ENCODE measurements around the gene RABGAP1L. TPM values are rescaled to one million over a fixed set of nuclear protein-coding genes. Genes with fewer than 3 reads are reported as not detected.
"Not testable (repeated sequence)": the region's sequence is repeated elsewhere in the genome, so short reads cannot be mapped to it uniquely, and the experiment has no call there.

Gene RABGAP1L
- total RNA-seq, 1 donor from 2014 or later, result 36.2 TPM

DNA sequence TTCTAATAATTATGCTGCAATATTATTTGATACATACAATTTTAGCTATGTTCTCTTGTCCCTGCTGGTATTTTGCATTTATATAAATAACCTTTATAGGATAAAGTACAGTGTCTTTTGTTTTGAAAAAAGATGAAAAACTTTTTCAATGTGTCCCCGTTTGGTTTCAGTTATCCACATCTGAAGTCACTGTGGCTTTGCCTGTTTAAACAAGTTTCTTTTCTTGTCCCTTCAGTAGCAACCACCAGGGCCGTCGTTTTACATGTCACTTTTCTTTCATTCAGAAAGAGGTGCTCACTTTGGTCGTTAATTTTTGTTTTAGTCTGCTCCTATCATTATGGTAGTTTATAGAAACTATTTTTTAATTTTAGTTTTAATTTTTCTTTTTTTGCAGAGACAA is 41.4 kb downstream of the RABGAP1L start:
- no peak for DNase-seq

DNA sequence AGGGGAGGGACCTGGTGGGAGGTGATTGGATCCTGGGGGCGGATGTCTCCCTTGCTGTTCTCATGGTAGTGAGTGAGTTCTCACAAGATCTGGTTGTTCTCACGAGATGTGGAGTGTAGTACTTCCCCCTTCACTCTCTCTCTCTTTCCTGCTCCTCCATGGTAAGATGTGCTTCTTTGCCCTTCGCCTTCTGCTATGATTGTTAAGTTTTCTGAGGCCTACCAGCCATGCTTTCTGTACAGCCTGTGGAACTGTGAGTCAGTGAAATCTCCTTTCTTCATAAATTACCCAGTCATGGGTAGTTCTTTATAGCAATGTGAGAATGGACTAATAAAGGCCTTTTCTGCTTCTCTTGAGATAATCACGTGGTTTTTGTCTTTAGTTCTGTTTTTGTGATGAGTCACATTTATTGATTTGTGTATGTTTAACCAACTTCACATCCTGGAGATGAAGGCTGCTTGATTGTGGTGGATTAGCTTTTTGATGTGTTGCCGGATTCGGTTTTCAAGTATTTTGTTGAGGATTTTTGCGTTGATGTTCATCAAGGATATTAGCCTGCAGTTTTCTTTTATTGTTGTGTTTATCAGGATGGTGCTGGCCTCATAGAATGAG is 45.5 kb downstream of the RABGAP1L start:
- no peak for DNase-seq

DNA sequence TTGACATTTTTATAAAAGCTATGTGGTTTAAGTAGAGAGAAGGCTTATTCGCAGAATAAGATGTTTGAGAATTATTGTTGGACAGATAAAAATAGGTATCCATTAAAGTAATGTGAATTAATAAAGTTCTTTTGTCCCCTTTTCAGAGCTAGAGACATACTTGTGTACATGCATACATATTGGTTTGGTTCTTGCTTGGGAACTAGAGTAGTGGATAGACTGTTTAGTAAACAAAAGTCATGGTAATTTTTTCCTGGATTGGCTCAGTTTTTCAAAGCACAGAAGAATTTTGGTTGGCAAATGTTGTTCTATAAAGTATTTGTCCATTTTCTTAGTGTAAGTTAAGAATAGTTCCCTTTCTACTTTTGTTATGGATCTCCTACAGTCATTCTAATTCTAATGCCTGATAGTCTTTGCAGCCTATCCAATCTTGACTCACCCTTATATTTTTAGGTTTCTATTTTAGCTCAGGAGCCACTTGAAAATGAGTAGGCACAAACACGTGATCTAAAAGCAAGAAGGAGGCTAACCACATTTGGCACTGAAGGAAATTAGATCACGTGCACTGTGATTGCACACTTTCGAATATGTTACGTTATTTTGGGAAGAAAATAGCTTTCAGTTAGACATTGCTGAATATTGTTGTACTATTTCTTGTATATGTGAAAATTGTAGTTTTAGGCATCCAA is 47.0 kb downstream of the RABGAP1L start:
- DNase-seq, result no peak

DNA sequence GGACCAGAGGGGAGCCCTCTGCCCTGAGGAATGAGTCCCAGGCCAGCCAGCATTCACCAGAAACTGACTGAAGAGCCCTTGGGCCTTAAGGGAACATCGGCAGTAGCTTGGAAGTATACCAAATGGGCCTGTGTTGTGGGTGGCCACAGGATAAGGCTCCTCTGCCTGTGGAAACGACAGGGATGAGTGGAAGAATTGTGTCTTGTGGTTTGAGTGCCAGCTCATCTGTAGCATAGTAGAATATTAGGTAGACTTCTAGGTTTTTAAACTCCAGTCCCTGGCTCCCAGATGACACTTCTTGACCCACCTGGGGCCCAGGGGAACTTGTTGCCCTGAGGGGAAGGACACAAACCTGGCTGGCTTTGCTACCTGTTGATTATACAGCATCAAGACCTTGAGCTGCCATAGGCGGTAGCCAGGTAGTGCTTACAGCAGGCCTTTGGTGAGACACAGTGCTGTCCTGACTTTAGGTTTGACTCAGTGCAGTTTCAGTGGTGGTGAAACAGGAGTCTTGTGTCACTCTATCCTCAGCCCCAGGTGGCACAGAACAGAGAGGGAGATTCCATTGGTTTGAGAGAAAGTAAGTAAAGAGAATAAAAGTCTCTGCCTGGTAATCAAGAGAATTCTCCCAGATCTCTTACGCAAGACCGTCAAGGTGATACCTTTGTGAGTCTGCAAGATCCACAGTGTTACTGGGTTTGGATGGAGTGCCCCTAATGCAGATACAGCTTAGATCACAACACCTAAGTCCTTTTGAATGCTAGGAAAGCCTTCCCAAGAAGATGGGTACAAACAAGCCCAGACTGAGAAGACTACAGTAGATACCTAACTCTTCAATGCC is 50.2 kb downstream of the RABGAP1L start:
- no peak for DNase-seq

DNA sequence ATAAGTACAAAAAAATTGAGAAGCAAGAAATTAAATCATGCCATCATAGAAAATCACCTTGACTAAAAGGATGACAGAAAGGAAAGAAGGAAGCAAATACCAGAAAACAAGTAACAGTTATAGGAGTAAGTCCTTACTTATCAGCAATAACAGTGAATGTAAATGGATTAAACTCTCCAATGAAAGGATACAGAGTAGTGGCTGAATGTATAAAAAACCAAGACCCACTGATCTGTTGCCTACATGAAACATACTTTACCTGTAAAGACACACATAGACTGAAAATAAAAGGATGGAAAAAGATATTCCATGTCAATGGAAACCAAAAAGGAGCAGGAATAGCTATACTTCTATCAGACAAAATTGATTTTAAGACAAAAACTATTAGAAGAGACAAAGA is 52.2 kb downstream of the RABGAP1L start:
- no peak for DNase-seq

DNA sequence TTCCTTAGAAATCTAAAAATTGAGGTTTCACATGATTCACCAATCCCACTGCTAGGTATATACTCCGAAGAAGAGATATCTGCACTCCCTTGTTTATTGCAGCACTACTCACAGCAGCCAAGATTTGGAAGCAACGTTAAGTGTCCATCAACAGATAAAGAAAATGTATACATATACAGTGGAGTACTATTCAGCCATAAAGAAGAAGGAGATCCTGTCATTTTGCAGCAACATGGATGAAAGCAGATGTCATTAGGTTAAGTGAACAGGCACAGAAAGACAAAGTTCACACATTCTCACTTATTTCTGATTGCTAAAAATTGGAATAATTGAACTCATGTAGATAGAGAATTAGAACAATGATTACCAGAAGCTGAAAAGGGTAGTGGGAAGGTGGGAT is 56.4 kb downstream of the RABGAP1L start:
- no peak for DNase-seq

DNA sequence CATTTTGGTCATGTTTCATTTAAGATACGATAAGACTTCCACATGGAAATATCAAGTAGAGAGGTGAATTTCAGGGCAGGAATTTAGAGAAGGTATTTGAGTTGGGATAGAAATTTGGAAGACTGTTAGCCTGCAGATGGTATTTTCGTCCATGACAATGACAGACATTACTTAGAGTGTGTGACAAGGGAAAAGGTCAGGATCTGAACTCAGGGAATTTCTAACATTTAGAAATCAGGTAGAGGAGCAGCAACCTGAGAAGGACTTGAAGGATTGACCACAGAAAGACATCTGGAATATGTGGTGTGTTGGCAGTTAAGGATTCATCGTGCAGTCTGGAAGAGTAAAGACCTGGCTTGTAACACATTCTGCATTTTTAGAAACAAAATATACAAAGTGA is 57.9 kb downstream of the RABGAP1L start:
- DNase-seq, result no peak

DNA sequence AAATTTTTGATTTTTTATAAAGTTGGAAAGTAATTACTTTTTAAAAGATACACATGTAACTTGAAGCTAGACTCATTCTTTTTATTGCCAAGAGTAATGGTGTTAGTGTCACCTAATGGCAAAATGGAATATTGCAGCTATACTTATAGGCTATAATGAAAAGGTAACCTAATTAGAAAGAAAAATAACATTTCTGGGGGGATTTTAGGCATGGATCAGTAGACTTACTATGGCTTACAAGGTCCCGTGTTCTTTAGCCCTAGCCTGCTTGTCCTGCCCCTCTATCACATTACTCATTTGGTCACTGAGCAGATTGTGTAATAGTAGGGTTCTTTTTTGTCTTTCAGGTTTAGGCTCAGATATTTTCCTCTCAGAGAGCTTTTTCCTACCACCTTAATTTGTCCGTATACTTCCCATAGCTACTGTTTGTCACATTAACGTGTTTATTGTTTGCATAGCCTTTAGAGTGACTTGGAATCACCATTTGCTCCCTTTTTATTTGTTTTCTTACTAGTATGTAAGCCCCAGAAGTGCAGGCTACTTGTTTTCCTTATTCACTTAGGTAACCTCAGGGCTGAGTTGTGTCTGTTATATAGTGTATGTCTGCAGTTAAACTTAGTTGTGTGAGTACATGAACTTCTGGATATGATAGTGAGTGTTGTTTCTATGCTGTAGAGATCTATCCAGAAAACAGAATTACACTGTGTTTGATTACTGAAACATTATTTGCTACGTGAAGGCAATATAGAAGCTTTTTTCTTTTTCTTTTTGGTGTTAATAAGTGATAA is 58.7 kb downstream of the RABGAP1L start:
- DNase-seq, result peak; percentile 66

DNA sequence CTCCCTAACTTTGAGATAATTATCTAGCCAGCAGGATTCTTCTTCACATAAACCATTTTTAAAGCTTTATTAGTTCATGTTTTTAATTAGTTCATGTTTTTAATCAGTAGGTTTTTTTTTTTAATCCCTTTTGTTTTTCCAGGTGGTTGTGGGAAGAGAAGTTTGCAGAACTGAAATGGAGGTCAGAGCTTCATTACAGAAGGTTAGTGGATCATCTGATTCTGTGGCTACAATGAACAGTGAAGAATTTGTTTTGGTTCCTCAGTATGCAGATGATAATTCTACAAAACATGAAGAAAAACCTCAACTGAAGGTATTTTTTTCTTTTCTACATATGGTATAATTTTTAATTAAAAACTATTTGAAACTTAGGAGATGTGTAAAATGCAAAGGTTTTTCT is 59.7 kb downstream of the RABGAP1L start:
- no peak for DNase-seq

DNA sequence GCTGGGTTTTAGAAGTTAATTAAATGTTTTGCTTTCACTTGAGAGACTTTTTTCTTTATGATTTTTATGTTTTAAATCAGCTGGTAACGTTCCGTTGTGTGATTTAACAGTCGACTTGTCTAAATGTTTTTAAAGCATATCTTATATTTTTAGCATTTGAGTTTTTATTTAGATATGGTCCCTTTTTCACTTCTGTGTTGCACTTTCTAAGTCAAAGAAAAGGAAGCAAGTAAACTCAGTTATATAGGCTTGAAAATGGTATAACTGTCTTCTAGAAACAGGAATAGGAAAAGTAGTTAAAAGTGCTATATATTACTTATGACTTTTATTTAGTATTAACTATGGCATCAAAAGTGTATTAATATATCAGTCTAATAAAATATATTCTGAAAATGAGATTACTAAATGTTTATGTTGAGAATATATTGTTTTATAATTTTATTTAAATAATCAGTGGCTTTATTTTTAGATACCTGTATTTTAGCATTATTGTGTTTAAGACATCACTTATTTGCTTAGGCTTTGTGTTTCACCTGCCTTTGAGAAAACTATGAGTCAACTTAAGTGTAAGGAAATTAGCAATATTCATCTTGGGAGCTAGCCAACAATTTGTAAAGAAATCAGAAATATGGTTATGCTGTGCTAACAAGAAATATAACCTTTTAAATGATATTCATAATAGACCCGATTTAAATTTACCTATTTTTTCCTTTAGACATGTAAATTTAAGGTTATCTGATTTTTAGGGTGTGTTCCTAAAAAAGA is 60.5 kb downstream of the RABGAP1L start:
- DNase-seq, result peak; percentile 38

DNA sequence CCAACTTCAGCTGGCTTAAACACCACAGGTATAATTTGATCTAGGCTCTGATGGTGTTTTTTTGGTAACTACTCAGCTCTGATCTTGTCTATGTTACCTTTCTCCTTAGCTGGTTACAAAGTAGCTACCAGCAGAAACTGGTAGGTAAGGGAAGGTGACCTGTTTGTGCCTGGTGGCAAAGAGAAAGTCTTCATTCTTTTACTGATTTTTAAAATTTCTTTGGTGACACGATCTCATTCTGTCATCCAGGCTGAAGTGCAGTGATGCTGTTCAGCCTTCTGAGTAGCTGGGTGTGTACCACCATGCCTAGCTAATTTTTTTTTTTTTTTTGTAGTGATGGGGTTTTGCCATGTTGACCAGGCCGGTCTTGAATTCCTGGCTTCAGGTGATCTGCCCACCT is 62.4 kb downstream of the RABGAP1L start:
- DNase-seq, result no peak

DNA sequence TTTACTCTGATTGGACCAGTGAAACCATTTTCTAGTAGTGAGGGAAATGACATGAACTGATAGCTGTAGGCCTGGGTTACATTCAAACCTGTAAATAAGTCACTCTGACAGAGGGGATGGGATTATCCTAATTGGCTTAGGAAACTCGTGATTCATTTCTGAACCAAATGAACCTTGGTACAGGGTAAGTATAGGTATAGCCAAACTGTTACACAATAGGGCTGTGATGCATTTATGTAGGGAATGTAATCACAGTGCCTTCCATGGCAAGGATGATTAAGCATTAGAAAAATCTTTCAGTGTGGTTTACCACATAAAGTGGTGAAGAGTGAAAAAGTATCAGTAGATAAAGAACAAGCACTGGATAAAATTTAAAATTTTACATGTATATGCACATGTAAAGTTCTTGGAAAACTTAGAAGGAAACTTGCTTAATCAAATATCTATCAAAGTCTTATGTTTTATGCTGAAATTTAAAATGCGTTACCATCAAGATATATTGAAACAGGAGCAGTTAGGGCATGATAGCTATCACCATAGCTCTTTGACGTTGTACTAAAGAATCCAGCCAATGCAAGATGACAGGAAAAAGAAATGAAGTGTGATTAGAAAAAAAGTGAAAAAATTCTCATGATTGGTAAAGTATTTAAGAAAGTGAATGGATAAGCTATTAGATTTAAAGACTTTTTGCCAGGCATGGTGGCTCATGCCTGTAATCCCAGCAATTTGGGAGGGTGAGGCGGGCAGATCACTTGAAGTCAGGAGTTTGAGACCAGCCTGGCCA is 63.0 kb downstream of the RABGAP1L start:
- no peak for DNase-seq

DNA sequence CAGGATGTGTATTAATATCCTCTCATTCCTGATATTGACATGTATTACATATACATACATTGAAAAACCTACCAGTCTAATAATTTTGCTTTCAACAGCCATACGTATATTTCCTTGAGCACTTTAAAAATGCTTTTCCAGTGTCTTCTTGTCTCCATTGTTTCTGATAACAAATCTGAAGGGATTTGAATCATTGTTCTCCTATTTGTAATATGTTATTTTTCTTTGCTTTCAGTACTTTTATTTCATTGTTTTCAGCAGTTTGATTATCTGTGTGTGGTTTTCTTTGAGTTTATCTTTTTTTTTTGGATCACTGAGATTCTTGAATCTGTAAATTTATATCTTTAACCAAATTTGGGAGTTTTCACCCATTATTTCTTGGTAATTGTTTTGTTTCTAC is 65.3 kb downstream of the RABGAP1L start:
- no peak for DNase-seq

DNA sequence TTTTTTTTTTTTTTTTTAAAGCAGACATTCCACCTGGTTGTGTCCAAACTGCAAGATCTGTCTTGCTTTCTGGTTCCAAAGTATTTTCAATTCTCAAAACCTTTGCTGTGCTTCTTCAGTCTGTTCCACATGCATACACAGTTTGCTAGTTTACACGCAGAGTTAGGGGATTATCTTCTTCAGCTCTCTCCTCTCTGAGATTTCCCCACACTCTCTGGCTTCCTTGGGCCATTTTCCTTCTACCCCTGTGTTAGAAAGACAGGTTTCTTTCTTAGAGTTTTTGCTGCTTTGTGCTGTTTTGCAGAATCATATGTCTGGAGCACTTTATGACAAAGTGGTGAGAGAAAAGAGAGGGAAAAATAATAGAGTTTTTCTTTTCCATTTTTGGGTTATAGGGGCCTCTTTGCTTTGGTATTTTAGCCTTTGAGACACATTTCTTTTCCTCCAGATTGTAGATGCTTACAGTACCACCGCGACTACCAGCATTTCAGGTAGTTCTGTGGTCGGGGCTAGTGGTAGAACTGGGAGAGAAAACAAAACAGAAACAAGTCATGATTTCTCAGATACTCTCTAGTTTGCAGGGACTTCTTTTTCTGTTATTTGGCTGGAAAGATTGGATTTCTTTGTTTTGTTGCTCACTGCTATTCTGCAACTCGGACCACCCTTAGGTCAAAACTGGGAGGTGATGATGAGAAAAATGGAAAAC is 66.3 kb downstream of the RABGAP1L start:
- no peak for DNase-seq

DNA sequence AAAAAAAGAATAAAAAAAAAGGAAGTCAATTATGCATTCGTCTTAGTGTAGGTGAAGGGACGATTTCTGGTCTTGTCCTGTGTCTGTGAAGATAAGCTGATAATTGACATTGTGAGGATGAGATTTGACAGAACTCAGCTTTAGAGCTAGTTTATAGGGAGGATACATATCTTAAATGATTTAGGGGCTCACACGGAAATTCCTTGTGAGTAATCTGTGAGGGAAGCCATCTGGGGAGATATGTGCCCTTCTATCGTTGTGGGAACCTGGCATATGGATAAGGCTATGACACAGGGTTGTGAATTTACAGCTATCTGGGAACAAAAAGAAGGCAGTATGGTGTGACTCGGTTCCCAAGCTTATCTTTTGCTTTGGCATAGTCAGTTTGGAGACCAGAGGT is 71.1 kb downstream of the RABGAP1L start:
- DNase-seq, result no peak

DNA sequence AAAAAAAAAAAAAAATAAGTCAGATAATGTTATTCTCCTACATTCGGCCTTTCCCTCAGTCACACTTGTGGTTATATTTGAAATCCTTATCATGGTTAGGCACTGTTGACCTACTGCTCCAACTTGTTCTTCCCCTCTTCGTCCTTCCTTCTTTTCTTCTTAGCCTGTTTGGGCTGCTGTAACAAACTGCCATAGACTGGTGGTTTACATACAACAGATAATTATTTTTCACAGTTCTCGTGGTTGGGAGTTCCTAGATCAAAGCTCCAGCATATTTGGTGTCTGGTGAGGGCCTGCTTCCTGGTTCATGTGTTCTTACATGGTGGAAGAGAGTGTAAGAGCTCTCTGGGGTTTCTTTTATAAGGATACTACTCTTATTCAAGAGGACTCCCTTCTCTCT is 73.4 kb downstream of the RABGAP1L start:
- no peak for DNase-seq

DNA sequence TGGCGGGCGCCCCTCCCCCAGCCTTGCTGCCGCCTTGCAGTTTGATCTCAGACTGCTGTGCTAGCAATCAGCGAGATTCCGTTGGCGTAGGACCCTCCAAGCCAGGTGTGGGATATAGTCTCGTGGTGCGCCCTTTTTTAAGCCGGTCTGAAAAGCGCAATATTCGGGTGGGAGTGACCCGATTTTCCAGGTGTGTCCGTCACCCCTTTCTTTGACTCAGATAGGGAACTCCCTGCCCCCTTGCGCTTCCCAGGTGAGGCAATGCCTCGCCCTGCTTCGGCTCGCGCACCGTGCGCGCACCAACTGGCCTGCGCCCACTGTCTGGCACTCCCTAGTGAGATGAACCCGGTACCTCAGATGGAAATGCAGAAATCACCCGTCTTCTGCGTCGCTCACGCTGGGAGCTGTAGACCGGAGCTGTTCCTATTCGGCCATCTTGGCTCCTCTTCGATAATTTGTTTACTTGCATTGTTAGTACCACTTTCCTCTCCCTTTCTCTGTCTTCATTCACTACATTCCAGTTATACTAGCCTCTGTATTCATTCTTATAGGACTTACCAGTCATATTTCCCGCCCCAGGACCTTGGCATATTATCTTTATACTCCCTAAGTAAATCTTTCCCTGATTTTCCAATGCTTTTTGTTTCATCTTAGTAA is 79.7 kb downstream of the RABGAP1L start:
- not testable (repeated sequence) for DNase-seq

DNA sequence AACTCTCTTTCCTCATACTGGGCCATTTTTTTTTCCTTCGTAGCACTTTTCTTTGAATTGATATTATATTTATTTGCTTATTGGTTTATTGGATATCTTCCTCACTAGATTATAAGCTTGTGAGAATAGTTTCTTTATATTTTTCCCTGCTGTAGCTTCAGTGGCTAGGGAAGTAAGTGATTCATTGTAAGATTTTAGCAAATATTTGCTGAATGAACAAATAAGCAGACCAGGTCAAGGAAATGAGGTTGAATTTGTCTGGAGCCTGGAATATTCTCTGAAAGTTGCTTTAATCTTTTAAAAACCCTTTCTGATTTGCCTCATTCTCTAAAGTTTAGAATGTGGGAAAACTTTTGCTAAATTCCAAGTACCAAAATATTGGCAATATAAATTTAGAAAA is 80.2 kb downstream of the RABGAP1L start:
- no peak for DNase-seq

DNA sequence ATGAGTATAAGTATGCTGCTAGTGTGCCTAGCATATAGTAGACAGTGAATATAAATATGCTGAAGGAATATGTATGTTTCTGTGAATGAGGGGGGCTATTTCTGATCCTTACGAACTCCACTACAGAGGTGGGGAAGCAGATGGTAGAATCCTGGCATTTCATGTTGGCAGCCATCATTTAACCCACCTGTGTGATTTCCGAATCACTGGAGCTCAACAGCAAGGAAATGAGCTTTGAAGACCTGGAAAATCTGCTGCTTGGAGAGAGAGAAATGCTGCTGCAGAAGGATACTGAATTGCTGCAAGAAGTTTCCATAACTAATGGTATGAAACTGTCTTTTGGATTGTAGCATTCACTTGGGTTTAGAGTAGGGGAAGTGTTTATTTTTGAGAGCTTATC is 83.5 kb downstream of the RABGAP1L start:
- DNase-seq, result no peak

DNA sequence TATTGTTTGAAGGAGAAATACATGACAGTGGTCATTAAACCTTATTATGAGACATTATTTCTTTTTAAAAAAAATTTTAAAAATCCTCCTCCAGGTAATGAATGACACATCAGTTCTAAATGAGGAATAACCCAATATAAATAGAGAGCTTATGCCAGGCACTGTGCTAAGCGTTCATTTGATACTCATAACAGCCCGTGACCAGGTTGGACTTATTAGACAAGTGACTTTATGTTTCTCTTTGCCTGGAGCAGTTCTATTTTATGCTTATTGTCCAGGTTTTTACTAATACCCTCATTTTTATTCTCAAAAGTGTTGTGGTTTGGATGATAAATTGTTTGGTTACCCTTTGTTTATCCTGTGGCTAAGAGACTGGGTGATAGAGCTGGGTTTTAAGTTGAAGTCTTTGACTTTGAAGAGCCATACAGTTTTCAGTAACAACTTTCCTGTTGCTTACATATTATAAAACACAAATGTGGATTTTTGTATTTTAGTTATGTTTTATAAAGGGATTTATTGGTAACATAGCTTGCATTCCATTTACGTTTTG is 84.2 kb downstream of the RABGAP1L start:
- DNase-seq, result no peak
